Loucy (cell line): Measurements from ENCODE around the gene CASR.

Source experiments
- H2AFZ ChIP-seq: fragments of 200-600 bp; sonication (generic); 2 replicates; pipeline ENCODE4 v1.6.0; 2016; ENCODE audit warnings: antibody characterized with exemption, mild to moderate bottlenecking, low read length, moderate library complexity
- H3F3A ChIP-seq: fragments of 200-600 bp; 2 replicates; pipeline ENCODE4 v1.6.0; 2016; ENCODE audit warnings: antibody characterized with exemption, low read depth, mild to moderate bottlenecking
- H3K27me3 ChIP-seq: fragments of 200-600 bp; sonication (generic); 2 replicates; pipeline ENCODE4 v1.6.1; 2014; ENCODE audit warnings: low read length, mild to moderate bottlenecking; ENCODE audit not compliant: insufficient read depth, poor library complexity, severe bottlenecking
- H3K36me3 ChIP-seq: fragments of 200-600 bp; sonication (generic); 2 replicates; pipeline ENCODE4 v1.6.1; 2016; ENCODE audit warnings: low read length; ENCODE audit not compliant: insufficient read depth
- H3K4me1 ChIP-seq: fragments of 200-600 bp; sonication (generic); 2 replicates; pipeline ENCODE4 v1.5.1; 2014; ENCODE audit warnings: low read length, mild to moderate bottlenecking; ENCODE audit not compliant: insufficient read depth, poor library complexity, severe bottlenecking
- H3K4me2 ChIP-seq: fragments of 200-600 bp; sonication (generic); 2 replicates; pipeline ENCODE4 v1.6.0; 2014; ENCODE audit warnings: antibody characterized with exemption, low read length, low read depth, mild to moderate bottlenecking; ENCODE audit not compliant: poor library complexity, severe bottlenecking
- H3K4me3 ChIP-seq: fragments of 200-600 bp; sonication (generic); 2 replicates; pipeline ENCODE4 v1.5.1; 2014; ENCODE audit warnings: low read length, mild to moderate bottlenecking, mixed read lengths; ENCODE audit not compliant: poor library complexity, severe bottlenecking
- H3K79me2 ChIP-seq: fragments of 200-600 bp; sonication (generic); 2 replicates; pipeline ENCODE4 v1.6.1; 2014; ENCODE audit warnings: low read length; ENCODE audit not compliant: insufficient read depth
- H3K9ac ChIP-seq: fragments of 200-600 bp; sonication (generic); 2 replicates; pipeline ENCODE4 v1.6.0; 2014; ENCODE audit warnings: mild to moderate bottlenecking, low read depth, low read length, moderate library complexity; ENCODE audit not compliant: poor library complexity, severe bottlenecking
- H3K9me2 ChIP-seq: fragments of 200-600 bp; sonication (generic); replicated peaks from 2 replicates; pipeline ENCODE4 v1.6.1; 2016; ENCODE audit warnings: low read depth, low read length, mixed read lengths
- H3K9me3 ChIP-seq: fragments of 200-600 bp; sonication (generic); 2 replicates; pipeline ENCODE4 v1.6.1; 2014; ENCODE audit warnings: mild to moderate bottlenecking, antibody characterized with exemption, low read length, low read depth; ENCODE audit not compliant: insufficient read depth
- H4K20me1 ChIP-seq: fragments of 200-600 bp; sonication (generic); 2 replicates; pipeline ENCODE4 v1.6.0; 2014; ENCODE audit warnings: antibody characterized with exemption, low read length, mild to moderate bottlenecking; ENCODE audit not compliant: insufficient read depth, poor library complexity, severe bottlenecking
- EZH2phosphoT487 ChIP-seq: fragments of 200-600 bp; IDR thresholded peaks from 2 replicates; pipeline ENCODE4 v1.6.1; 2018; ENCODE audit warnings: antibody characterized with exemption, mild to moderate bottlenecking, moderate library complexity, borderline replicate concordance
- TF ChIP-seq, protein P1 (sequence below): fragments of 200-600 bp; sonication (generic); conservative IDR thresholded peaks from 2 replicates; pipeline ENCODE4 v1.5.1; 2014; ENCODE audit warnings: mild to moderate bottlenecking, antibody characterized with exemption, low read length

The CASR gene

DNA sequence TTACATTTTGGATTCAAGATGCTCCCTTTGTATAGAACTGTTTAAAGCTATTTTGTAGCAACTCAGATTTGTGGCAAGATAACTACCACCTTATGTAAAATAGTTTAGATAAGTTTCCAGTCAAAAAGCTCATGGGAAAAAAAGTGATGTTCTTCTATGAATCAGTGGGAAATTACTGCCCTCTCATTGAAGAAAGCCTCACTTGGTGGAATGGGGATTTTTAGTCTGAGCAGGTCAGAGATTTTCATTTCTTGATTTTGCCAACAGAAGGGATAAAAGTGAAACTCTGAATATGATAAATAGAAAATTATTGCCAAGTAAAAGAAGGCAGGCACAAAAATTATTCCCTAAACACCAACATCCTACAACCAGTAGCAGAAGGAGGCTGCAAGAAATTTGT is 115.7 kb downstream of the CASR start:
- Histone ChIP-seq H3K36me3 (no peaks in the 10 kb centered on the region), H3K79me2 (no peaks in the 10 kb centered on the region), H3K9me2 (no peaks in the 10 kb centered on the region), H3K4me1 (peaks cover 32% of the 10 kb centered on the region), H3K4me3 (no peak overlapping the region), H4K20me1 (no peaks in the 10 kb centered on the region), H3K9me3 (0 out of 2 replicates have a peak, but pooled peaks cover 4% of the 10 kb centered on the region), H3F3A (no peaks in the 10 kb centered on the region), H3K9ac (no peak overlapping the region), H2AFZ (no peak overlapping the region), H3K4me2 (no peak overlapping the region), H3K27me3 (no peaks in the 10 kb centered on the region)
- no peak for TF ChIP-seq EZH2phosphoT487
- TF ChIP-seq, protein P1, sequence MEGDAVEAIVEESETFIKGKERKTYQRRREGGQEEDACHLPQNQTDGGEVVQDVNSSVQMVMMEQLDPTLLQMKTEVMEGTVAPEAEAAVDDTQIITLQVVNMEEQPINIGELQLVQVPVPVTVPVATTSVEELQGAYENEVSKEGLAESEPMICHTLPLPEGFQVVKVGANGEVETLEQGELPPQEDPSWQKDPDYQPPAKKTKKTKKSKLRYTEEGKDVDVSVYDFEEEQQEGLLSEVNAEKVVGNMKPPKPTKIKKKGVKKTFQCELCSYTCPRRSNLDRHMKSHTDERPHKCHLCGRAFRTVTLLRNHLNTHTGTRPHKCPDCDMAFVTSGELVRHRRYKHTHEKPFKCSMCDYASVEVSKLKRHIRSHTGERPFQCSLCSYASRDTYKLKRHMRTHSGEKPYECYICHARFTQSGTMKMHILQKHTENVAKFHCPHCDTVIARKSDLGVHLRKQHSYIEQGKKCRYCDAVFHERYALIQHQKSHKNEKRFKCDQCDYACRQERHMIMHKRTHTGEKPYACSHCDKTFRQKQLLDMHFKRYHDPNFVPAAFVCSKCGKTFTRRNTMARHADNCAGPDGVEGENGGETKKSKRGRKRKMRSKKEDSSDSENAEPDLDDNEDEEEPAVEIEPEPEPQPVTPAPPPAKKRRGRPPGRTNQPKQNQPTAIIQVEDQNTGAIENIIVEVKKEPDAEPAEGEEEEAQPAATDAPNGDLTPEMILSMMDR = no peak

DNA sequence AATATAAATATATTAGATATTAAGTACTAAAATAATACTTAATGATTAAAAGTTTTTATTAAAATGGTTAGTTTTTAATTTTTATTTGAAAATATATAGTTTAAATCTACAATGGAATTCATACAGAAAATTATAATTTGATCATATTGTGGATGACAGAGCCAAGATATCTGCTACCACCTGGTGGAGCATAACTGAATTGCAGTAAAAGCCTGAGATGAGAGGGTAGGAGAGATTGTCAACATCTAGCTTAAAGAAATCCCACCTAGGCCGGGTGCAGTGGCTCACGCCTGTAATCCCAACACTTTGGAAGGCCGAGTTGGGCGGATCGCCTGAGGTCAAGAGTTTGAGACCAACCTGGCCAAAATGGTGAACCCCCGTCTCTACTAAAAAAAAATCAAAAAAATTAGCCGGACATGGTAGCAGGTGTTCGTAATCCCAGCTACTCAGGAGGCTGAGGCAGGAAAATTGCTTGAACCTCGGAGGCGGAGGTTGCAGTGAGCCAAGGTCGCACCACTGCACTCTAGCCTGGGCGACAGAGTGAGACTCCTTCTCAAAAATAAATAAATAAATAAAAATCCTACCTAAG is 116.5 kb downstream of the CASR start:
- Histone ChIP-seq H3K9ac (no peak overlapping the region), H3K36me3 (no peaks in the 10 kb centered on the region), H2AFZ (no peak overlapping the region), H3F3A (no peaks in the 10 kb centered on the region), H3K4me1 (peaks cover 27% of the 10 kb centered on the region), H3K4me3 (no peak overlapping the region), H4K20me1 (no peaks in the 10 kb centered on the region), H3K9me3 (0 out of 2 replicates have a peak, but pooled peaks cover 4% of the 10 kb centered on the region), H3K79me2 (no peaks in the 10 kb centered on the region), H3K4me2 (no peak overlapping the region), H3K9me2 (no peaks in the 10 kb centered on the region), H3K27me3 (no peaks in the 10 kb centered on the region)
- TF ChIP-seq EZH2phosphoT487 = no peak
- TF ChIP-seq, protein P1 = peak; percentile 60

- no peaks in the 10 kb centered on the region for H3K36me3 ChIP-seq
- H3K4me3 ChIP-seq = no peak overlapping the region
- no peaks in the 10 kb centered on the region for H3F3A ChIP-seq
- peaks cover 26% of the 10 kb centered on the region for H3K4me1 ChIP-seq
- peak overlapping the region; percentile 22 for H3K9ac ChIP-seq
- H4K20me1 ChIP-seq = no peaks in the 10 kb centered on the region
- H3K27me3 ChIP-seq = no peaks in the 10 kb centered on the region
- TF ChIP-seq EZH2phosphoT487 = no peak
- TF ChIP-seq, protein P1 = no peak
- 0 out of 2 replicates have a peak, but pooled peaks cover 4% of the 10 kb centered on the region for H3K9me3 ChIP-seq
- no peaks in the 10 kb centered on the region for H3K9me2 ChIP-seq
- peak overlapping the region; percentile 31 for H3K4me2 ChIP-seq
- H2AFZ ChIP-seq = peak overlapping the region; percentile 28
- H3K79me2 ChIP-seq = no peaks in the 10 kb centered on the region
Measured at GRCh38 chr3:122301063-122301462, 117.6 kb downstream of the CASR start.
